Measurements from ENCODE around the gene ACADS.

ACADS gene

GRCh38 chr12:120697344-120697743 lies 28.3 kb upstream of the ACADS start:
- Histone ChIP-seq H3K4me1 (ENCODE audit: control insufficient read depth, low read depth, low read length) (no peaks in the 10 kb centered on the region), H3K4ac (ENCODE audit: low read depth, low read length) (no peak overlapping the region), H3K4me3 (ENCODE audit: low read length) (no peak overlapping the region), H3K79me2 (ENCODE audit: control insufficient read depth, insufficient read depth, low read length) (peaks cover 13% of the 10 kb centered on the region), H3K23ac (ENCODE audit: low read length) (no peak overlapping the region), H2AK5ac (ENCODE audit: low read length) (no peak overlapping the region), H3K27ac (ENCODE audit: low read depth, low read length) (no peak overlapping the region), H3K18ac (ENCODE audit: low read length) (no peak overlapping the region), H2BK5ac (ENCODE audit: low read length) (no peak overlapping the region), H3K27me3 (ENCODE audit: insufficient read depth, low read length, poor library complexity) (no peaks in the 10 kb centered on the region), H4K8ac (ENCODE audit: low read depth, low read length) (no peak overlapping the region), H3K9ac (ENCODE audit: low read length) (no peak overlapping the region), H4K5ac (ENCODE audit: low read length) (no peak overlapping the region), H3K79me1 (ENCODE audit: low read length) (peaks cover 15% of the 10 kb centered on the region), H2BK15ac (replicated peaks; ENCODE audit: low read depth) (no peak overlapping the region), H3K36me3 (ENCODE audit: control insufficient read depth, insufficient read depth, low read length) (peaks cover 23% of the 10 kb centered on the region), H2BK120ac (ENCODE audit: low read depth, low read length) (no peak overlapping the region), H3K56ac (ENCODE audit: low read length) (no peak overlapping the region), H3K4me2 (ENCODE audit: low read length) (no peak overlapping the region)
- WGBS (ENCODE audit: extremely low coverage, insufficient coverage, low lambda C conversion rate): no CpG with 5 or more reads among the region's 1 CpG
- no peak for DNase-seq

GRCh38 chr12:120698665-120699064 lies 27.0 kb upstream of the ACADS start:
- Histone ChIP-seq H3K4me1 (ENCODE audit: control insufficient read depth, low read depth, low read length) (no peaks in the 10 kb centered on the region), H3K36me3 (ENCODE audit: control insufficient read depth, insufficient read depth, low read length) (peaks cover 26% of the 10 kb centered on the region), H3K27me3 (ENCODE audit: insufficient read depth, low read length, poor library complexity) (no peaks in the 10 kb centered on the region)

GRCh38 chr12:120699553-120699952 lies 26.1 kb upstream of the ACADS start:
- Histone ChIP-seq H3K36me3 (ENCODE audit: control insufficient read depth, insufficient read depth, low read length) (peaks cover 20% of the 10 kb centered on the region), H4K8ac (ENCODE audit: low read depth, low read length) (no peak overlapping the region), H3K23ac (ENCODE audit: low read length) (no peak overlapping the region), H3K18ac (ENCODE audit: low read length) (no peak overlapping the region), H3K79me1 (ENCODE audit: low read length) (peaks cover 1% of the 10 kb centered on the region), H3K9ac (ENCODE audit: low read length) (no peak overlapping the region), H3K56ac (ENCODE audit: low read length) (no peak overlapping the region), H3K4me1 (ENCODE audit: control insufficient read depth, low read depth, low read length) (no peaks in the 10 kb centered on the region), H2BK15ac (replicated peaks; ENCODE audit: low read depth) (no peak overlapping the region), H3K4ac (ENCODE audit: low read depth, low read length) (no peak overlapping the region), H2AK5ac (ENCODE audit: low read length) (no peak overlapping the region), H2BK5ac (ENCODE audit: low read length) (no peak overlapping the region), H4K5ac (ENCODE audit: low read length) (no peak overlapping the region), H3K27ac (ENCODE audit: low read depth, low read length) (no peak overlapping the region), H3K4me3 (ENCODE audit: low read length) (no peak overlapping the region), H3K79me2 (ENCODE audit: control insufficient read depth, insufficient read depth, low read length) (no peaks in the 10 kb centered on the region), H3K4me2 (ENCODE audit: low read length) (no peak overlapping the region), H3K27me3 (ENCODE audit: insufficient read depth, low read length, poor library complexity) (no peaks in the 10 kb centered on the region), H2BK120ac (ENCODE audit: low read depth, low read length) (no peak overlapping the region)
- WGBS (ENCODE audit: extremely low coverage, insufficient coverage, low lambda C conversion rate): no CpG with 5 or more reads among the region's 7 CpGs
- DNase-seq: no peak

More at GRCh38 chr12:120698665-120699064, 27.0 kb upstream of the ACADS start:
- H2BK15ac ChIP-seq (replicated peaks; ENCODE audit: low read depth): no peak overlapping the region
- no peak overlapping the region for H3K4me3 ChIP-seq (ENCODE audit: low read length)
- no peak for DNase-seq
- H3K23ac ChIP-seq (ENCODE audit: low read length): no peak overlapping the region
- H3K4ac ChIP-seq (ENCODE audit: low read depth, low read length): no peak overlapping the region
- no peak overlapping the region for H3K18ac ChIP-seq (ENCODE audit: low read length)
- no peak overlapping the region for H3K27ac ChIP-seq (ENCODE audit: low read depth, low read length)
- H2BK5ac ChIP-seq (ENCODE audit: low read length): no peak overlapping the region
- H2AK5ac ChIP-seq (ENCODE audit: low read length): no peak overlapping the region
- peaks cover 2% of the 10 kb centered on the region for H3K79me2 ChIP-seq (ENCODE audit: control insufficient read depth, insufficient read depth, low read length)
- no peak overlapping the region for H4K5ac ChIP-seq (ENCODE audit: low read length)
- H4K8ac ChIP-seq (ENCODE audit: low read depth, low read length): no peak overlapping the region
- H3K9ac ChIP-seq (ENCODE audit: low read length): no peak overlapping the region
- no peak overlapping the region for H2BK120ac ChIP-seq (ENCODE audit: low read depth, low read length)
- no peak overlapping the region for H3K56ac ChIP-seq (ENCODE audit: low read length)
- no CpG with 5 or more reads among the region's 3 CpGs for WGBS (ENCODE audit: extremely low coverage, insufficient coverage, low lambda C conversion rate)
- no peak overlapping the region for H3K4me2 ChIP-seq (ENCODE audit: low read length)
- peaks cover 6% of the 10 kb centered on the region for H3K79me1 ChIP-seq (ENCODE audit: low read length)

GRCh38 chr12:120700886-120701285 lies 24.7 kb upstream of the ACADS start:
- H3K23ac ChIP-seq (ENCODE audit: low read length): no peak overlapping the region
- H2BK120ac ChIP-seq (ENCODE audit: low read depth, low read length): no peak overlapping the region
- H4K8ac ChIP-seq (ENCODE audit: low read depth, low read length): no peak overlapping the region
- H3K4me3 ChIP-seq (ENCODE audit: low read length): no peak overlapping the region
- H3K9ac ChIP-seq (ENCODE audit: low read length): no peak overlapping the region
- H3K79me1 ChIP-seq (ENCODE audit: low read length): no peaks in the 10 kb centered on the region
- H3K4me2 ChIP-seq (ENCODE audit: low read length): no peak overlapping the region
- H2BK5ac ChIP-seq (ENCODE audit: low read length): no peak overlapping the region
- H3K18ac ChIP-seq (ENCODE audit: low read length): no peak overlapping the region
- DNase-seq: no peak
- H2BK15ac ChIP-seq (replicated peaks; ENCODE audit: low read depth): no peak overlapping the region
- H4K5ac ChIP-seq (ENCODE audit: low read length): no peak overlapping the region
- H3K79me2 ChIP-seq (ENCODE audit: control insufficient read depth, insufficient read depth, low read length): no peaks in the 10 kb centered on the region
- no peak overlapping the region for H2AK5ac ChIP-seq (ENCODE audit: low read length)
- WGBS (ENCODE audit: extremely low coverage, insufficient coverage, low lambda C conversion rate): no CpG with 5 or more reads among the region's 5 CpGs
- H3K4ac ChIP-seq (ENCODE audit: low read depth, low read length): no peak overlapping the region
- no peak overlapping the region for H3K27ac ChIP-seq (ENCODE audit: low read depth, low read length)
- H3K56ac ChIP-seq (ENCODE audit: low read length): no peak overlapping the region
- no peaks in the 10 kb centered on the region for H3K27me3 ChIP-seq (ENCODE audit: insufficient read depth, low read length, poor library complexity)
- no peaks in the 10 kb centered on the region for H3K4me1 ChIP-seq (ENCODE audit: control insufficient read depth, low read depth, low read length)
- H3K36me3 ChIP-seq (ENCODE audit: control insufficient read depth, insufficient read depth, low read length): peaks cover 17% of the 10 kb centered on the region

DNA sequence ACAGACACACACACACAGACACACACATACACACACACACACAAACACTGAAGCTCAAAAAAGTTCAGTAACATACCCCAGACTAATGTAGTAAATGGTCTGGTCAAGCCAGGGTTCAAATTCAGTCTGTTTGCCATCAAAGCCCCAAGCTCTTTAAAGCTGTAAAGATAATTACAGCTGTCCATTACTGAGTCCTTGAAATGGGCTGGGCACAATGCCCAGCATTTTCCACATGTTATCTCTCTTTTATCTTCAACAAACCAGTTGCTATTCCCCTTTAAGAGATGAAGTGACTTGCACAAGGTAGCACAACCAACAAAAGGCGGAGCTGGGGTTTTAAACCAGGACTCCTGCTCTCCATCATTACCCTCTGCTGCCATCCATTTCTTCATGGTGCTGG lies 23.0 kb upstream of the ACADS start:
- peaks cover 12% of the 10 kb centered on the region for H3K36me3 ChIP-seq (ENCODE audit: control insufficient read depth, insufficient read depth, low read length)
- no peaks in the 10 kb centered on the region for H3K79me2 ChIP-seq (ENCODE audit: control insufficient read depth, insufficient read depth, low read length)
- no peaks in the 10 kb centered on the region for H3K27me3 ChIP-seq (ENCODE audit: insufficient read depth, low read length, poor library complexity)

GRCh38 chr12:120703311-120703942 lies 22.2 kb upstream of the ACADS start:
- H3K4me3 ChIP-seq (ENCODE audit: low read length): no peak overlapping the region
- no peaks in the 10 kb centered on the region for H3K79me2 ChIP-seq (ENCODE audit: control insufficient read depth, insufficient read depth, low read length)
- no peaks in the 10 kb centered on the region for H3K27me3 ChIP-seq (ENCODE audit: insufficient read depth, low read length, poor library complexity)
- H3K79me1 ChIP-seq (ENCODE audit: low read length): no peaks in the 10 kb centered on the region
- no peak overlapping the region for H2AK5ac ChIP-seq (ENCODE audit: low read length)
- no peak overlapping the region for H3K27ac ChIP-seq (ENCODE audit: low read depth, low read length)
- no peak overlapping the region for H3K56ac ChIP-seq (ENCODE audit: low read length)
- no peak overlapping the region for H3K4me2 ChIP-seq (ENCODE audit: low read length)
- no CpG with 5 or more reads among the region's 11 CpGs for WGBS (ENCODE audit: extremely low coverage, insufficient coverage, low lambda C conversion rate)
- H4K8ac ChIP-seq (ENCODE audit: low read depth, low read length): no peak overlapping the region
- H2BK15ac ChIP-seq (replicated peaks; ENCODE audit: low read depth): no peak overlapping the region
- H3K18ac ChIP-seq (ENCODE audit: low read length): no peak overlapping the region
- no peak overlapping the region for H2BK120ac ChIP-seq (ENCODE audit: low read depth, low read length)
- H4K5ac ChIP-seq (ENCODE audit: low read length): no peak overlapping the region
- DNase-seq: no peak
- H3K4ac ChIP-seq (ENCODE audit: low read depth, low read length): no peak overlapping the region
- peaks cover 12% of the 10 kb centered on the region for H3K36me3 ChIP-seq (ENCODE audit: control insufficient read depth, insufficient read depth, low read length)
- H2BK5ac ChIP-seq (ENCODE audit: low read length): no peak overlapping the region
- H3K4me1 ChIP-seq (ENCODE audit: control insufficient read depth, low read depth, low read length): no peaks in the 10 kb centered on the region
- H3K9ac ChIP-seq (ENCODE audit: low read length): no peak overlapping the region
- no peak overlapping the region for H3K23ac ChIP-seq (ENCODE audit: low read length)

More for the DNA sequence above, 23.0 kb upstream of the ACADS start:
- no peak overlapping the region for H3K56ac ChIP-seq (ENCODE audit: low read length)
- no peak overlapping the region for H3K4ac ChIP-seq (ENCODE audit: low read depth, low read length)
- no peak overlapping the region for H3K4me2 ChIP-seq (ENCODE audit: low read length)
- H4K5ac ChIP-seq (ENCODE audit: low read length): no peak overlapping the region
- H3K23ac ChIP-seq (ENCODE audit: low read length): no peak overlapping the region
- no peak overlapping the region for H3K27ac ChIP-seq (ENCODE audit: low read depth, low read length)
- H3K18ac ChIP-seq (ENCODE audit: low read length): no peak overlapping the region
- no peak overlapping the region for H2BK5ac ChIP-seq (ENCODE audit: low read length)
- no peak for DNase-seq
- H4K8ac ChIP-seq (ENCODE audit: low read depth, low read length): no peak overlapping the region
- no peak overlapping the region for H2AK5ac ChIP-seq (ENCODE audit: low read length)
- H3K79me1 ChIP-seq (ENCODE audit: low read length): no peaks in the 10 kb centered on the region
- H2BK15ac ChIP-seq (replicated peaks; ENCODE audit: low read depth): no peak overlapping the region
- no peak overlapping the region for H3K4me3 ChIP-seq (ENCODE audit: low read length)
- H3K4me1 ChIP-seq (ENCODE audit: control insufficient read depth, low read depth, low read length): no peaks in the 10 kb centered on the region
- no peak overlapping the region for H2BK120ac ChIP-seq (ENCODE audit: low read depth, low read length)
- no CpG with 5 or more reads among the region's 1 CpG for WGBS (ENCODE audit: extremely low coverage, insufficient coverage, low lambda C conversion rate)
- H3K9ac ChIP-seq (ENCODE audit: low read length): no peak overlapping the region
